DND-41 (cell line): Measurements from ENCODE around the gene TFDP2.

ENCODE experiments used
- ATAC-seq: fragments of 200-7000 bp; cut with Tn5 transposase; 3 replicates; pipeline ENCODE4 v1.9.1; 2021; ENCODE audit warnings: low read depth; ENCODE audit not compliant: insufficient read depth
- DNase-seq: peaks from one replicate; pipeline ENCODE4 v3.0.0-alpha.2; 2020
- H2AFZ ChIP-seq: 2 replicates; pipeline ENCODE4 v1.6.0; 2012; ENCODE audit warnings: low read depth, low read length
- H3K27ac ChIP-seq: 2 replicates; pipeline ENCODE4 v1.5.1; 2012; ENCODE audit warnings: low read length, inconsistent platforms
- H3K27me3 ChIP-seq: fragments of 200-600 bp; sonication (generic); 2 replicates; pipeline ENCODE4 v1.6.0; 2012; ENCODE audit warnings: low read length, mild to moderate bottlenecking, inconsistent platforms; ENCODE audit not compliant: insufficient read depth, poor library complexity
- H3K36me3 ChIP-seq: 2 replicates; pipeline ENCODE4 v1.5.1; 2012; ENCODE audit warnings: low read length, inconsistent platforms; ENCODE audit not compliant: insufficient read depth
- H3K4me1 ChIP-seq: 2 replicates; pipeline ENCODE4 v1.5.1; 2012; ENCODE audit warnings: mild to moderate bottlenecking, low read length; ENCODE audit not compliant: insufficient read depth
- H3K4me2 ChIP-seq: 2 replicates; pipeline ENCODE4 v1.6.0; 2012; ENCODE audit warnings: mild to moderate bottlenecking, moderate library complexity, low read length, inconsistent platforms; ENCODE audit not compliant: insufficient read depth
- H3K4me3 ChIP-seq, 2 experiments: fragments of 200-600 bp in 1 of 2; shearing (Covaris generic) in 1 of 2; 2 replicates each; pipeline ENCODE4 v1.5.1; 2012 to 2016; ENCODE audit warnings: inconsistent platforms in 2 of 2, low read length in 2 of 2, mild to moderate bottlenecking in 2 of 2, low read depth in 1 of 2, moderate library complexity in 1 of 2
- H3K79me2 ChIP-seq: 2 replicates; pipeline ENCODE4 v1.6.0; 2012; ENCODE audit warnings: low read length, inconsistent platforms; ENCODE audit not compliant: insufficient read depth
- H3K9ac ChIP-seq: 2 replicates; pipeline ENCODE4 v1.6.0; 2012; ENCODE audit warnings: low read depth, mild to moderate bottlenecking, inconsistent platforms, low read length, moderate library complexity
- H3K9me3 ChIP-seq: 2 replicates; pipeline ENCODE4 v1.5.1; 2012; ENCODE audit warnings: low read length, moderate library complexity, mild to moderate bottlenecking, inconsistent platforms; ENCODE audit not compliant: insufficient read depth, severe bottlenecking
- H4K20me1 ChIP-seq: 2 replicates; pipeline ENCODE4 v1.6.0; 2012; ENCODE audit warnings: low read length; ENCODE audit not compliant: insufficient read depth
- EZH2 ChIP-seq: IDR thresholded peaks from 3 replicates; pipeline ENCODE4 v1.6.1; 2012; ENCODE audit warnings: borderline replicate concordance, low read depth, mild to moderate bottlenecking, moderate library complexity, low read length, inconsistent platforms; ENCODE audit not compliant: severe bottlenecking
- TF ChIP-seq, protein P1 (sequence below): IDR thresholded peaks from 2 replicates; pipeline ENCODE4 v1.5.1; 2012; ENCODE audit warnings: borderline replicate concordance, low read length, moderate library complexity, mild to moderate bottlenecking; ENCODE audit not compliant: poor library complexity, severe bottlenecking; ENCODE audit errors: extremely low read depth

Gene TFDP2

DNA sequence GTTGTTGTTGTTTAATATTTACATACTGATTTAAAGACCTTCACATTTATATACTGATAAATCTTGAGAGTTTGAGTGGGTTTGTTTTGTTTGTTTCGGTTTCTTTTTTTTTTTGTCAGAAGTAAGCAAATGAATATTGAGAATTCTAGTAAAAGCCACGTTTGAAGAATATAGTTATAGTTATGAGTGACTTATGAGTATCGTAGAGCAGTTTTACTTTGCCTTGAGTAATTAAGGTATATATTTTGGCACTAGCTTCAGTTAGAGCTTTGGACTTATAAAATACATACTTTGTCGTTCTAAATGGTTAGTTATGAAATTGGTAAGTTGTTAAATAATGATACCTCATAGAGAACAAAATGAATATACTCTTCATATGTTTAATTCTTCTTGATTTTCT, 245.1 kb downstream of the TFDP2 start:
- peaks cover 8% of the 10 kb centered on the region; the same call in 1 of the 2 replicates for H4K20me1 ChIP-seq
- ATAC-seq, result no peak
- no peaks in the 10 kb centered on the region for H3K4me1 ChIP-seq
- peaks cover 74% of the 10 kb centered on the region for H3K36me3 ChIP-seq
- no peaks in the 10 kb centered on the region for H3K27me3 ChIP-seq
- TF ChIP-seq EZH2, result no peak
- TF ChIP-seq, protein P1, sequence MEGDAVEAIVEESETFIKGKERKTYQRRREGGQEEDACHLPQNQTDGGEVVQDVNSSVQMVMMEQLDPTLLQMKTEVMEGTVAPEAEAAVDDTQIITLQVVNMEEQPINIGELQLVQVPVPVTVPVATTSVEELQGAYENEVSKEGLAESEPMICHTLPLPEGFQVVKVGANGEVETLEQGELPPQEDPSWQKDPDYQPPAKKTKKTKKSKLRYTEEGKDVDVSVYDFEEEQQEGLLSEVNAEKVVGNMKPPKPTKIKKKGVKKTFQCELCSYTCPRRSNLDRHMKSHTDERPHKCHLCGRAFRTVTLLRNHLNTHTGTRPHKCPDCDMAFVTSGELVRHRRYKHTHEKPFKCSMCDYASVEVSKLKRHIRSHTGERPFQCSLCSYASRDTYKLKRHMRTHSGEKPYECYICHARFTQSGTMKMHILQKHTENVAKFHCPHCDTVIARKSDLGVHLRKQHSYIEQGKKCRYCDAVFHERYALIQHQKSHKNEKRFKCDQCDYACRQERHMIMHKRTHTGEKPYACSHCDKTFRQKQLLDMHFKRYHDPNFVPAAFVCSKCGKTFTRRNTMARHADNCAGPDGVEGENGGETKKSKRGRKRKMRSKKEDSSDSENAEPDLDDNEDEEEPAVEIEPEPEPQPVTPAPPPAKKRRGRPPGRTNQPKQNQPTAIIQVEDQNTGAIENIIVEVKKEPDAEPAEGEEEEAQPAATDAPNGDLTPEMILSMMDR, result no peak
- H3K9ac ChIP-seq, result no peak overlapping the region
- peaks cover 5% of the 10 kb centered on the region for H3K9me3 ChIP-seq
- no peak overlapping the region for H3K27ac ChIP-seq
- H3K4me3 ChIP-seq, result no peak overlapping the region
- no peak overlapping the region for H2AFZ ChIP-seq
- H3K4me2 ChIP-seq, result no peak overlapping the region
- DNase-seq, result no peak
- peaks cover 44% of the 10 kb centered on the region for H3K79me2 ChIP-seq

DNA sequence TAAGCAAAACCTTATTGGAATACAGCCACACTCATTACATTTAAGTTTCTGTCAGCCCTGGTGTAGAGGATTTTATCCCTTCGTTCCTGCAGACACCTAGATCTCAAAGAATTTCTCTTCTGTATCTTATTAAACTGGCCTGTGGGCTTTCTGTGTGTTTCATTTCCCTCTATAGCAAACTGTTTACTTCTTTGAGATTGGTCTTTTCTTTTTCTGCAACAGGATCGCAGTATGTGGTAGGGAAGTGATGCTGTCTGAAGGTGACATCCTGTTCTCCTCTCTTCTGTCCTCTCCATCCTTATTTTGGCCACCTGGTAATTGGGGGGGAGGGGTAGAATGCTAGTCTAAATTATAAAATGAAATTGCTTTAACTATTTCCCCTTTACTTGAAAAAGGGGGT, 247.4 kb downstream of the TFDP2 start:
- no peak overlapping the region for H3K4me3 ChIP-seq
- no peaks in the 10 kb centered on the region for H3K4me1 ChIP-seq
- peaks cover 22% of the 10 kb centered on the region for H3K9me3 ChIP-seq
- no peak overlapping the region for H3K9ac ChIP-seq
- no peak for ATAC-seq
- peaks cover 74% of the 10 kb centered on the region for H3K36me3 ChIP-seq
- H4K20me1 ChIP-seq, result peaks cover 8% of the 10 kb centered on the region; the same call in 1 of the 2 replicates
- H2AFZ ChIP-seq, result no peak overlapping the region
- no peaks in the 10 kb centered on the region for H3K27me3 ChIP-seq
- no peak for TF ChIP-seq EZH2
- TF ChIP-seq, protein P1, result no peak
- H3K79me2 ChIP-seq, result peaks cover 66% of the 10 kb centered on the region
- DNase-seq, result no peak
- no peak overlapping the region for H3K27ac ChIP-seq
- H3K4me2 ChIP-seq, result no peak overlapping the region

DNA sequence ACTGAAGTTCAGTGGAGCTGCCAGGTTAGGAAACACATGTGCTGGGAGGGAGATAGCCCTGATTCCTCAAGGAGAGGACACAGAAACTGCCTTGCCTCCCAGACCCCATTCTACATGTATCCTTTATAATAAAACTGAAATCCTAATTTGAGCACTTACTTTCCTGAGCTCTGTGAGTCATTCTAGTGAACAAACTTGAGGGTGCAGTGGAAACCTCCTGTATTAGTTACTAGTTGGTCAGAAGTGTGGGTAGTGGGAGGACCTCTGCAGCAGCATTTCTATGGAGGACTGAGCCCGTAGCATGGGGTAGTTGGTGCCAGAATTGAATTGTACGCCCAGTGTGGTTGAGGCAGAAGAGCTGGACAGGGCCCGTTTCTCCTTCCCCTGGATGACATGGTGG, 249.0 kb downstream of the TFDP2 start:
- H3K36me3 ChIP-seq, result peaks cover 71% of the 10 kb centered on the region
- H3K27ac ChIP-seq, result no peak overlapping the region
- ATAC-seq (no peak), DNase-seq (no peak)
- H3K27me3 ChIP-seq, result no peaks in the 10 kb centered on the region
- H3K4me3 ChIP-seq, result no peak overlapping the region
- H3K9ac ChIP-seq, result no peak overlapping the region
- no peak overlapping the region for H3K4me2 ChIP-seq
- H4K20me1 ChIP-seq, result peaks cover 6% of the 10 kb centered on the region; the same call in 1 of the 2 replicates
- H3K79me2 ChIP-seq, result peaks cover 82% of the 10 kb centered on the region
- H2AFZ ChIP-seq, result no peak overlapping the region
- H3K4me1 ChIP-seq, result no peaks in the 10 kb centered on the region
- TF ChIP-seq, protein P1, result no peak
- TF ChIP-seq EZH2, result no peak
- peaks cover 24% of the 10 kb centered on the region for H3K9me3 ChIP-seq

DNA sequence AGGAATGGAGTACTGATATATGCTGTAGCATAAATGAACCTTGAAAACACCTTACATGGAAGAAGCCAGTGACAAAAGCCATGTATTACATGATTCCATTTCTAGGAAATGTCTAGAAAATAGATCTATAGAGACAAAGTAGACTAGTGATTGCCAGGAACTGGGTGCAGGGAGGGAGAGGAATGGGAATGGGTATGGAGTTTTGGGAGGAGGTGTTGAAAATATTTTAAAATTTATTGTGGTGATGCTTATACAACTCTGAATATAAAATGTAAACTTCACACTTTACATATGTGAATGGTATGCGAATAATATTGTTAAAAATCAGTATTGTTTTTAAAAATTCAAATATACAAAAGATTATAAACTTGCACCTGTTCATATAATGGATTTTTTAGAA, 250.4 kb downstream of the TFDP2 start:
- peaks cover 24% of the 10 kb centered on the region for H3K9me3 ChIP-seq
- peaks cover 68% of the 10 kb centered on the region for H3K36me3 ChIP-seq
- H2AFZ ChIP-seq, result no peak overlapping the region
- no peak for ATAC-seq
- no peak overlapping the region for H3K4me3 ChIP-seq
- no peak for TF ChIP-seq EZH2
- TF ChIP-seq, protein P1, result no peak
- no peak overlapping the region for H3K27ac ChIP-seq
- H3K4me1 ChIP-seq, result no peaks in the 10 kb centered on the region
- no peaks in the 10 kb centered on the region for H3K27me3 ChIP-seq
- no peak overlapping the region for H3K9ac ChIP-seq
- no peak for DNase-seq
- peaks cover 92% of the 10 kb centered on the region for H3K79me2 ChIP-seq
- H4K20me1 ChIP-seq, result peaks cover 8% of the 10 kb centered on the region; the same call in 1 of the 2 replicates
- H3K4me2 ChIP-seq, result no peak overlapping the region
